ENCODE results near the gene ZNF548. TPM values are rescaled to one million over a fixed set of nuclear protein-coding genes. Genes with fewer than 3 reads are reported as not detected.
A peak's percentile ranks its signal among the peaks of the same experiment; 100 is the strongest.

The ZNF548 gene
- total RNA-seq, 4 donors from 2014 or later = 17.9 to 36.8 (median 21.8) TPM

GRCh38 chr19:57351867-57352266 lies 37.8 kb upstream of the ZNF548 start:
- peak overlapping the region; percentile 60 to 93 for H3K4me3 ChIP-seq
- ATAC-seq = no peak
- no peak for TF ChIP-seq POLR2AphosphoS5 (IDR thresholded peaks at IDR 0.05)
- TF ChIP-seq POLR2A (IDR thresholded peaks at IDR 0.05) = no peak
- TF ChIP-seq CTCF (IDR thresholded peaks at IDR 0.05) = no peak
- no peak for TF ChIP-seq EP300 (IDR thresholded peaks at IDR 0.05)
- peaks cover 0 to 46% (median 0%) of the 10 kb centered on the region in 3 donors for H3K9me3 ChIP-seq
- peaks cover 5 to 44% of the 10 kb centered on the region in 2 donors for H3K36me3 ChIP-seq
- no peaks in the 10 kb centered on the region for H3K27me3 ChIP-seq
- peaks cover 0 to 34% (median 9%) of the 10 kb centered on the region in 3 donors for H3K4me1 ChIP-seq
- 18% methylated on average over 7 of the region's 7 CpGs; no CpG with 5 or more reads in 1 of the 2 donors for WGBS, 2 donors (ENCODE audit: low coverage in 1 of 2)
- peak overlapping the region in 3 of 4 donors; percentile 85 to 89 (median 87) for H3K27ac ChIP-seq

GRCh38 chr19:57355916-57356315 lies 33.7 kb upstream of the ZNF548 start:
- Histone ChIP-seq H3K4me3 (no peak overlapping the region), H3K27me3 (no peaks in the 10 kb centered on the region), H3K4me1 (peaks cover 0 to 28% (median 9%) of the 10 kb centered on the region in 3 donors), H3K36me3 (peaks cover 7 to 77% of the 10 kb centered on the region in 2 donors), H3K27ac (no peak overlapping the region), H3K9me3 (peaks cover 0 to 85% (median 0%) of the 10 kb centered on the region in 3 donors)
- ATAC-seq = no peak
- TF ChIP-seq EP300 (IDR thresholded peaks at IDR 0.05) (no peak), POLR2A (IDR thresholded peaks at IDR 0.05) (no peak), POLR2AphosphoS5 (IDR thresholded peaks at IDR 0.05) (no peak), CTCF (IDR thresholded peaks at IDR 0.05) (no peak)
- 83 to 88% methylated on average over 1 to 3 of the region's 4 CpGs for WGBS, 2 donors (ENCODE audit: low coverage in 1 of 2)

- TF ChIP-seq POLR2AphosphoS5 (IDR thresholded peaks at IDR 0.05) = no peak
- ATAC-seq = no peak
- peaks cover 0 to 23% (median 1%) of the 10 kb centered on the region in 3 donors for H3K4me1 ChIP-seq
- no peaks in the 10 kb centered on the region for H3K27me3 ChIP-seq
- WGBS, 2 donors (ENCODE audit: low coverage in 1 of 2) = 91 to 92% methylated on average over 4 to 5 of the region's 5 CpGs
- no peak overlapping the region for H3K4me3 ChIP-seq
- H3K9me3 ChIP-seq = peaks cover 0 to 87% (median 0%) of the 10 kb centered on the region in 3 donors
- H3K27ac ChIP-seq = no peak overlapping the region
- H3K36me3 ChIP-seq = peaks cover 7 to 77% of the 10 kb centered on the region in 2 donors
Observed at GRCh38 chr19:57357406-57357805, 32.2 kb upstream of the ZNF548 start.

GRCh38 chr19:57359300-57359699 lies 30.4 kb upstream of the ZNF548 start:
- Histone ChIP-seq H3K36me3 (peaks cover 7 to 59% of the 10 kb centered on the region in 2 donors), H3K27ac (no peak overlapping the region), H3K27me3 (no peaks in the 10 kb centered on the region), H3K4me1 (peaks cover 0 to 15% (median 4%) of the 10 kb centered on the region in 3 donors), H3K9me3 (peaks cover 0 to 73% (median 0%) of the 10 kb centered on the region in 3 donors), H3K4me3 (no peak overlapping the region)
- ATAC-seq = no peak
- TF ChIP-seq POLR2AphosphoS5 (IDR thresholded peaks at IDR 0.05) (no peak), EP300 (IDR thresholded peaks at IDR 0.05) (no peak), POLR2A (IDR thresholded peaks at IDR 0.05) (no peak), CTCF (IDR thresholded peaks at IDR 0.05) (no peak)

- H3K9me3 ChIP-seq = peaks cover 0 to 47% (median 0%) of the 10 kb centered on the region in 3 donors
- TF ChIP-seq POLR2A (IDR thresholded peaks at IDR 0.05) (no peak), CTCF (IDR thresholded peaks at IDR 0.05) (no peak), EP300 (IDR thresholded peaks at IDR 0.05) (no peak), POLR2AphosphoS5 (IDR thresholded peaks at IDR 0.05) (no peak)
- peak overlapping the region; percentile 42 to 89 for H3K4me3 ChIP-seq
- peak overlapping the region; percentile 83 to 97 (median 96) for H3K27ac ChIP-seq
- ATAC-seq = no peak
- WGBS, 2 donors (ENCODE audit: low coverage in 1 of 2) = 60 to 67% methylated on average over 1 to 2 of the region's 2 CpGs
- peaks cover 2 to 34% of the 10 kb centered on the region in 2 donors for H3K36me3 ChIP-seq
- peaks cover 0 to 20% (median 7%) of the 10 kb centered on the region in 3 donors for H3K4me1 ChIP-seq
- no peaks in the 10 kb centered on the region for H3K27me3 ChIP-seq
Observed at GRCh38 chr19:57362419-57362818, 27.2 kb upstream of the ZNF548 start.
